Mammary epithelial cell (primary cell): ENCODE measurements around the gene TMPRSS13.

Experiments
- CTCF ChIP-seq, 2 donors: IDR thresholded peaks in 1 of 2; conservative IDR thresholded peaks in 1 of 2; 2 replicates each; pipeline ENCODE4 v1.5.1; 2011 to 2012; ENCODE audit warnings: inconsistent platforms in 2 of 2, low read length in 2 of 2, mild to moderate bottlenecking in 2 of 2, control low read depth in 1 of 2, low read depth in 1 of 2; ENCODE audit not compliant: insufficient read depth in 1 of 2; ENCODE audit errors: extremely low read depth in 1 of 2
- EZH2 ChIP-seq: IDR thresholded peaks from 2 replicates; pipeline ENCODE4 v1.6.1; 2012; ENCODE audit warnings: low read length, inconsistent platforms, borderline replicate concordance

- TF ChIP-seq CTCF (conservative IDR thresholded peaks at IDR 0.05 in 1 of 2, IDR thresholded peaks at IDR 0.05 in 1 of 2; ENCODE audit: extremely low read depth in 1 of 2, insufficient read depth in 1 of 2, low read depth in 1 of 2, low read length in 2 of 2) (no peak), EZH2 (no peak)
Measured at GRCh38 chr11:117902001-117902845, 27.0 kb downstream of the TMPRSS13 start.
